NB4 (cell line): ENCODE data around the gene SLC66A3.

Experiments
- DNase-seq: peaks from one replicate; pipeline ENCODE4 v3.0.0; 2010; ENCODE audit warnings: low read depth
- H3K4me3 ChIP-seq: one replicate; pipeline ENCODE4 v1.5.1; 2011; ENCODE audit warnings: mild to moderate bottlenecking, low read depth, low read length, moderate library complexity
- CTCF ChIP-seq: IDR thresholded peaks from one replicate; pipeline ENCODE4 v1.5.1; 2012; ENCODE audit warnings: low read depth, low read length
- MAX ChIP-seq: IDR thresholded peaks from 2 replicates; pipeline ENCODE4 v1.6.1; 2011; ENCODE audit warnings: low read depth, low read length
- MYC ChIP-seq: IDR thresholded peaks from 2 replicates; pipeline ENCODE4 v1.6.1; 2011; ENCODE audit warnings: low read depth, low read length
- POLR2A ChIP-seq: IDR thresholded peaks from 2 replicates; pipeline ENCODE4 v1.6.1; 2011; ENCODE audit warnings: mild to moderate bottlenecking; ENCODE audit not compliant: insufficient read length; ENCODE audit errors: extremely low read depth

SLC66A3 gene

GRCh38 chr2:11222845-11223244 is 67.6 kb downstream of the SLC66A3 start:
- H3K4me3 ChIP-seq, result no peak overlapping the region
- TF ChIP-seq MAX (no peak), POLR2A (no peak), CTCF (no peak), MYC (no peak)
- DNase-seq, result no peak

- peak; percentile 40 for DNase-seq
- TF ChIP-seq MYC, result no peak
- no peak for TF ChIP-seq POLR2A
- no peak for TF ChIP-seq MAX
- TF ChIP-seq CTCF, result no peak
- H3K4me3 ChIP-seq, result no peak overlapping the region
Measured at GRCh38 chr2:11224887-11225286, 69.6 kb downstream of the SLC66A3 start.

- H3K4me3 ChIP-seq, result no peak overlapping the region
- no peak for TF ChIP-seq CTCF
- no peak for TF ChIP-seq MYC
- no peak for TF ChIP-seq POLR2A
- no peak for TF ChIP-seq MAX
- DNase-seq, result no peak
Measured at GRCh38 chr2:11227595-11227994, 72.3 kb downstream of the SLC66A3 start.
